Mesenchymal stem cell (in vitro differentiated cells and primary cell): ENCODE results near the gene PPP1R9B.

Experiments
- DNase-seq: peaks from one replicate; pipeline ENCODE4 v3.0.0-alpha.2; 2013
- H2AFZ ChIP-seq: one replicate; pipeline ENCODE4 v1.6.1; 2013; ENCODE audit warnings: low read depth, mild to moderate bottlenecking, control low read depth, inconsistent platforms, low read length, moderate library complexity
- H2AK5ac ChIP-seq: 2 replicates; pipeline ENCODE4 v1.6.1; 2013; ENCODE audit warnings: low read length, moderate library complexity, mild to moderate bottlenecking, inconsistent platforms; ENCODE audit not compliant: severe bottlenecking
- H2BK120ac ChIP-seq: one replicate; pipeline ENCODE4 v1.6.1; 2013; ENCODE audit warnings: low read depth, mild to moderate bottlenecking, inconsistent platforms, low read length, moderate library complexity
- H2BK12ac ChIP-seq, 2 experiments: one replicate each; pipeline ENCODE4 v1.6.1; 2013; ENCODE audit warnings: inconsistent platforms in 2 of 2, low read length in 2 of 2, mild to moderate bottlenecking in 2 of 2, moderate library complexity in 2 of 2, control low read depth in 1 of 2
- H2BK15ac ChIP-seq: one replicate; pipeline ENCODE4 v1.6.1; 2013; ENCODE audit warnings: mild to moderate bottlenecking, low read depth, inconsistent platforms; ENCODE audit not compliant: poor library complexity, severe bottlenecking
- H2BK5ac ChIP-seq: 2 replicates; pipeline ENCODE4 v1.6.1; 2013; ENCODE audit warnings: low read depth, mild to moderate bottlenecking, low read length, control low read depth, inconsistent platforms; ENCODE audit not compliant: poor library complexity, severe bottlenecking
- H3K14ac ChIP-seq, 2 experiments: one replicate each; pipeline ENCODE4 v1.6.1; 2013; ENCODE audit warnings: inconsistent platforms in 2 of 2, low read length in 2 of 2, control low read depth in 1 of 2, mild to moderate bottlenecking in 1 of 2, moderate library complexity in 1 of 2
- H3K18ac ChIP-seq, 2 experiments: one replicate each; pipeline ENCODE4 v1.6.1; 2013; ENCODE audit warnings: inconsistent platforms in 2 of 2, low read length in 2 of 2, control low read depth in 1 of 2, low read depth in 1 of 2, mild to moderate bottlenecking in 1 of 2
- H3K23ac ChIP-seq, 2 experiments: one replicate each; pipeline ENCODE4 v1.6.1; 2013; ENCODE audit warnings: inconsistent platforms in 2 of 2, low read length in 2 of 2, mild to moderate bottlenecking in 2 of 2, moderate library complexity in 2 of 2, control low read depth in 1 of 2
- H3K27ac ChIP-seq: 2 replicates; pipeline ENCODE4 v1.5.1; 2013; ENCODE audit warnings: mild to moderate bottlenecking, moderate library complexity, low read length, control low read depth, inconsistent platforms; ENCODE audit not compliant: poor library complexity, severe bottlenecking
- H3K27me3 ChIP-seq, 2 experiments: 2 replicates each; pipeline versions ENCODE4 v1.6.1 to v1.7.0; 2013; ENCODE audit warnings: low read length in 2 of 2, mild to moderate bottlenecking in 2 of 2, moderate library complexity in 2 of 2, control low read depth in 1 of 2, inconsistent platforms in 1 of 2; ENCODE audit not compliant: control insufficient read depth in 1 of 2, insufficient read depth in 1 of 2
- H3K36me3 ChIP-seq, 2 experiments: 2 replicates each; pipeline versions ENCODE4 v1.6.1 to v1.7.0; 2013; ENCODE audit warnings: low read length in 2 of 2, control low read depth in 1 of 2, inconsistent platforms in 1 of 2, low read depth in 1 of 2, mild to moderate bottlenecking in 1 of 2; ENCODE audit not compliant: insufficient read depth in 2 of 2, control insufficient read depth in 1 of 2
- H3K4ac ChIP-seq, 2 experiments: one replicate each; pipeline ENCODE4 v1.6.1; 2013; ENCODE audit warnings: inconsistent platforms in 2 of 2, low read length in 2 of 2, mild to moderate bottlenecking in 2 of 2, moderate library complexity in 2 of 2, control low read depth in 1 of 2, low read depth in 1 of 2
- H3K4me1 ChIP-seq: 2 replicates; pipeline ENCODE4 v1.6.1; 2013; ENCODE audit warnings: low read depth, low read length, control low read depth; ENCODE audit not compliant: control insufficient read depth, insufficient read depth
- H3K4me2 ChIP-seq: 2 replicates; pipeline ENCODE4 v1.6.1; 2013; ENCODE audit warnings: low read length, mild to moderate bottlenecking, inconsistent platforms; ENCODE audit not compliant: poor library complexity, severe bottlenecking
- H3K4me3 ChIP-seq, 2 experiments: 2 replicates each; pipeline versions ENCODE4 v1.5.1 to v1.7.0; 2013; ENCODE audit warnings: low read length in 2 of 2, mild to moderate bottlenecking in 2 of 2, control low read depth in 1 of 2, low read depth in 1 of 2; ENCODE audit not compliant: insufficient read depth in 1 of 2
- H3K79me1 ChIP-seq: replicated peaks from 2 replicates; pipeline ENCODE4 v1.6.1; 2013; ENCODE audit warnings: mild to moderate bottlenecking, control low read depth, low read length, inconsistent platforms; ENCODE audit not compliant: poor library complexity, severe bottlenecking
- H3K9ac ChIP-seq: 2 replicates; pipeline ENCODE4 v1.7.0; 2013; ENCODE audit warnings: mild to moderate bottlenecking, low read length, moderate library complexity
- H3K9me3 ChIP-seq: 2 replicates; pipeline ENCODE4 v1.7.0; 2013; ENCODE audit warnings: mild to moderate bottlenecking, low read length; ENCODE audit not compliant: control insufficient read depth
- H4K8ac ChIP-seq: one replicate; pipeline ENCODE4 v1.6.1; 2013; ENCODE audit warnings: inconsistent platforms, mild to moderate bottlenecking, low read length, moderate library complexity
- H4K91ac ChIP-seq: one replicate; pipeline ENCODE4 v1.6.1; 2013; ENCODE audit warnings: mild to moderate bottlenecking, low read length, inconsistent platforms
- WGBS: methylation state at CpG from one replicate; pipeline ENCODE4 v1.1.7; 2013; ENCODE audit warnings: mixed read lengths; 5-methylcytosine and 5-hydroxymethylcytosine counted together

PPP1R9B gene

GRCh38 chr17:50194934-50195865 is 44.7 kb upstream of the PPP1R9B start:
- Histone ChIP-seq H3K4me3 (peak overlapping the region in 1 of 2 experiments; percentile 100), H2BK12ac (peak overlapping the region in 1 of 2 experiments; percentile 59), H3K79me1 (no peaks in the 10 kb centered on the region), H3K9ac (peak overlapping the region; percentile 100), H3K23ac (no peak overlapping the region), H3K27ac (peak overlapping the region; percentile 82), H3K27me3 (no peaks in the 10 kb centered on the region), H3K36me3 (peaks cover 90 to 92% of the 10 kb centered on the region in 2 experiments), H2BK120ac (no peak overlapping the region), H2AFZ (no peak overlapping the region), H3K4me1 (peaks cover 61% of the 10 kb centered on the region), H2AK5ac (no peak overlapping the region), H4K91ac (peak overlapping the region; percentile 19), H3K4ac (no peak overlapping the region), H3K18ac (peak overlapping the region in 1 of 2 experiments; percentile 93), H3K14ac (peak overlapping the region in 1 of 2 experiments; percentile 76), H3K4me2 (no peak overlapping the region), H2BK5ac (no peak overlapping the region), H3K9me3 (no peaks in the 10 kb centered on the region), H2BK15ac (no peak overlapping the region), H4K8ac (no peak overlapping the region)
- WGBS, result 96% methylated on average over 17 of the region's 17 CpGs
- peak; percentile 45 for DNase-seq

GRCh38 chr17:50194140-50194933 is 43.9 kb upstream of the PPP1R9B start:
- peak overlapping the region in 1 of 2 experiments; percentile 34 for H3K4me3 ChIP-seq
- H3K23ac ChIP-seq, result no peak overlapping the region
- peak overlapping the region in 1 of 2 experiments; percentile 13 for H3K14ac ChIP-seq
- 93% methylated on average over 25 of the region's 25 CpGs for WGBS
- H4K91ac ChIP-seq, result peak overlapping the region; percentile 29
- no peaks in the 10 kb centered on the region for H3K9me3 ChIP-seq
- peaks cover 94 to 96% of the 10 kb centered on the region in 2 experiments for H3K36me3 ChIP-seq
- peak overlapping the region in 1 of 2 experiments; percentile 37 for H2BK12ac ChIP-seq
- H4K8ac ChIP-seq, result peak overlapping the region; percentile 47
- peak overlapping the region; percentile 82 for H3K27ac ChIP-seq
- peak overlapping the region; percentile 14 to 84 for H3K18ac ChIP-seq
- peak overlapping the region in 1 of 2 experiments; percentile 54 for H3K4ac ChIP-seq
- H2BK120ac ChIP-seq, result no peak overlapping the region
- DNase-seq, result no peak
- no peak overlapping the region for H2BK15ac ChIP-seq
- no peak overlapping the region for H2AK5ac ChIP-seq
- H3K27me3 ChIP-seq, result no peaks in the 10 kb centered on the region
- H3K4me2 ChIP-seq, result no peak overlapping the region
- peak overlapping the region; percentile 100 for H3K9ac ChIP-seq
- no peaks in the 10 kb centered on the region for H3K79me1 ChIP-seq
- H2BK5ac ChIP-seq, result no peak overlapping the region
- no peak overlapping the region for H2AFZ ChIP-seq
- H3K4me1 ChIP-seq, result peaks cover 70% of the 10 kb centered on the region

GRCh38 chr17:50192618-50193291 is 42.3 kb upstream of the PPP1R9B start:
- H3K4me3 ChIP-seq, result peak overlapping the region in 1 of 2 experiments; percentile 12
- DNase-seq, result no peak
- H3K9ac ChIP-seq, result peak overlapping the region; percentile 100

More at GRCh38 chr17:50192618-50193291, 42.3 kb upstream of the PPP1R9B start:
- peaks cover 78% of the 10 kb centered on the region for H3K4me1 ChIP-seq
- H3K27me3 ChIP-seq, result no peaks in the 10 kb centered on the region
- no peak overlapping the region for H3K4me2 ChIP-seq
- H3K79me1 ChIP-seq, result no peaks in the 10 kb centered on the region
- H4K8ac ChIP-seq, result no peak overlapping the region
- no peak overlapping the region for H2BK120ac ChIP-seq
- no peak overlapping the region for H2AK5ac ChIP-seq
- H2BK15ac ChIP-seq, result no peak overlapping the region
- peak overlapping the region; percentile 7 to 58 for H3K18ac ChIP-seq
- H3K23ac ChIP-seq, result peak overlapping the region in 1 of 2 experiments; percentile 5
- H2AFZ ChIP-seq, result no peak overlapping the region
- H3K27ac ChIP-seq, result peak overlapping the region; percentile 80
- no peak overlapping the region for H3K4ac ChIP-seq
- no peak overlapping the region for H2BK5ac ChIP-seq
- peak overlapping the region in 1 of 2 experiments; percentile 26 for H2BK12ac ChIP-seq
- H3K9me3 ChIP-seq, result no peaks in the 10 kb centered on the region
- H3K36me3 ChIP-seq, result peaks cover 99 to 100% of the 10 kb centered on the region in 2 experiments
- H3K14ac ChIP-seq, result no peak overlapping the region
- no peak overlapping the region for H4K91ac ChIP-seq
- WGBS, result 93% methylated on average over 16 of the region's 16 CpGs
